GM19240 (cell line): ENCODE measurements around the gene DNAH10.

ENCODE experiments used
- DNase-seq: peaks from one replicate; pipeline ENCODE4 v3.0.0; 2011; ENCODE audit warnings: low spot score; ENCODE audit not compliant: insufficient read length

Gene DNAH10

GRCh38 chr12:123744836-123745235, 17.3 kb upstream of the DNAH10 start:
- no peak for DNase-seq

GRCh38 chr12:123747309-123747708, 14.8 kb upstream of the DNAH10 start:
- DNase-seq = no peak

- no peak for DNase-seq
Observed at GRCh38 chr12:123748161-123748560, 13.9 kb upstream of the DNAH10 start.

- DNase-seq = no peak
Observed at GRCh38 chr12:123748661-123749060, 13.4 kb upstream of the DNAH10 start.

GRCh38 chr12:123749355-123749754, 12.7 kb upstream of the DNAH10 start:
- DNase-seq = no peak

GRCh38 chr12:123750159-123750656, 11.9 kb upstream of the DNAH10 start:
- DNase-seq = no peak

GRCh38 chr12:123752046-123752445, 10.1 kb upstream of the DNAH10 start:
- no peak for DNase-seq

GRCh38 chr12:123754041-123754772, 7.9 kb upstream of the DNAH10 start:
- no peak for DNase-seq

GRCh38 chr12:123757561-123757960, 4.5 kb upstream of the DNAH10 start:
- DNase-seq = no peak

- no peak for DNase-seq
Observed at GRCh38 chr12:123760267-123760938, 1.7 kb upstream of the DNAH10 start.

GRCh38 chr12:123762715-123763052, 583 bp downstream of the DNAH10 start:
- DNase-seq = no peak

GRCh38 chr12:123763093-123763492, 992 bp downstream of the DNAH10 start:
- DNase-seq = no peak

- no peak for DNase-seq
Observed at GRCh38 chr12:123764109-123764508, 2.0 kb downstream of the DNAH10 start.

- DNase-seq = no peak
Observed at GRCh38 chr12:123765504-123766035, 3.5 kb downstream of the DNAH10 start.

GRCh38 chr12:123767613-123768012, 5.5 kb downstream of the DNAH10 start:
- DNase-seq = no peak

GRCh38 chr12:123771261-123771660, 9.2 kb downstream of the DNAH10 start:
- no peak for DNase-seq

- DNase-seq = no peak
Observed at GRCh38 chr12:123772074-123772473, 10.0 kb downstream of the DNAH10 start.

- no peak for DNase-seq
Observed at GRCh38 chr12:123773375-123773774, 11.3 kb downstream of the DNAH10 start.

- no peak for DNase-seq
Observed at GRCh38 chr12:123779551-123779950, 17.4 kb downstream of the DNAH10 start.

GRCh38 chr12:123782997-123783792, 21.1 kb downstream of the DNAH10 start:
- no peak for DNase-seq

- DNase-seq = no peak
Observed at GRCh38 chr12:123787466-123787865, 25.4 kb downstream of the DNAH10 start.

- no peak for DNase-seq
Observed at GRCh38 chr12:123788541-123788940, 26.4 kb downstream of the DNAH10 start.
